Fibroblast of skin of left quadriceps (primary cell): ENCODE results near the gene SBF2.
"Not testable (repeated sequence)": the region's sequence is repeated elsewhere in the genome, so short reads cannot be mapped to it uniquely, and the experiment has no call there.

Experiments used
- DNase-seq, 2 experiments: peaks; one replicate each; pipeline ENCODE4 v3.0.0-alpha.2; 2013; ENCODE audit warnings: low read depth in 2 of 2

The SBF2 gene

DNA sequence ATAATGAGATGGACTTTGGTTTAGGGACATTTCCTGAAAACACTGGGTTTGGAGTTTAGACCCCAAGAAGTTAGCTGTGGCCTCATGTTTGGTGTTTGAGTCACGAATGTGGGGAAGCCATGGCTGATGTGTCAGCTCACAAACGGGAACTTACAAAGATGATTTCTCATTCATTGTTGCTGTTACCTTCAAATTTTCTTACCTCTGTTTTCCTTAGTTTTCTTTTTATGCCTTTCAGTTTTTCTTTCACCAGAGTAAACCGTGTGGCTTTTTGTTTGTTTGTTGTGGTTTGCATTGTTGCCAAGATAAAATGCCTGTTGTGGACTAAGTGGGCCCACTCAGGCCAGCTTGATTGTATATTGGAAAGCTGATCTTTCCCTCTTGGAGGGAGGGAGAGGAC is 541.0 kb downstream of the SBF2 start:
- DNase-seq, result no peak

GRCh38 chr11:9752091-9752490 is 541.9 kb downstream of the SBF2 start:
- no peak for DNase-seq

DNA sequence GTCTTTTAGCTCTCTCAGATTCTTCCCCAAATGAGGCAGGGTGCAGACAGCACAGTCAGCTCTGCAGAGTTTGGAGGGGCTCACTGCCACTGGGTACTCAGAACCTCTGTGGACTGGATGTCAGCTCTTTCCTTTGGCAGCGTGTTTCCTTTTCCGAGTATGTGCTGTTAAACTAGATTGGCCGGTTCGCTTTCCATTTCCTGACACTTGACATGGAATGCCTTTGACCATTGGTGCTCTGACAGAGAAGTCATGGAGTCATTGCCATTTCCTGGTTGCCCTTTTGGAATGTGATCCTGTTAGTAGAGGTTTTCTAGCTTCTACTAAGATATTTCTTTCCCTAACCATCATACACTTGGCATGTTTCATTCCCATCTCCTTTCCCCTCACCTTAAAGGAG is 543.5 kb downstream of the SBF2 start:
- DNase-seq, result no peak

GRCh38 chr11:9748361-9748970 is 545.6 kb downstream of the SBF2 start:
- DNase-seq, result peak; percentile 45 to 59

DNA sequence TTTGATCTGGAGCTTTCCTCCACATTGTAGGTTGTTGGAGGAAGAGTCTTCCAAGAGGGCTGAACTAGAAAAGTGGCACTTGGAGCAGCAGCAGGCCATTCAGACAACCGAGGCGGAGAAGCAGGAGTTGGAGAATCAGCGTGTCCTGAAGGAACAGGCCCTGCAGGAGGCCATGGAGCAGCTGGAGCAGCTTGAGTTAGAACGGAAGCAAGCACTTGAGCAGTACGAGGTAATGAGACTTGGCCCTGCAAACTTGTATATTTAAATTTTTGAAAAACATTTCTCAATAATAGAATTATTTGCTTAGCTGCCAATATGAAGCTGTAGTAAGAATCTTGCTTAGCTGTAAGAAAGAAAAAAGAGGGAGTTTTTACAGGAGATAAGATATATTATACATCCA is 546.2 kb downstream of the SBF2 start:
- DNase-seq, result no peak

GRCh38 chr11:9747229-9747628 is 546.8 kb downstream of the SBF2 start:
- no peak for DNase-seq

GRCh38 chr11:9745411-9746211 is 548.4 kb downstream of the SBF2 start:
- DNase-seq, result no peak

GRCh38 chr11:9743512-9743911 is 550.5 kb downstream of the SBF2 start:
- DNase-seq, result not testable (repeated sequence)

- DNase-seq, result no peak
Observed at GRCh38 chr11:9741260-9741659, 552.8 kb downstream of the SBF2 start.

DNA sequence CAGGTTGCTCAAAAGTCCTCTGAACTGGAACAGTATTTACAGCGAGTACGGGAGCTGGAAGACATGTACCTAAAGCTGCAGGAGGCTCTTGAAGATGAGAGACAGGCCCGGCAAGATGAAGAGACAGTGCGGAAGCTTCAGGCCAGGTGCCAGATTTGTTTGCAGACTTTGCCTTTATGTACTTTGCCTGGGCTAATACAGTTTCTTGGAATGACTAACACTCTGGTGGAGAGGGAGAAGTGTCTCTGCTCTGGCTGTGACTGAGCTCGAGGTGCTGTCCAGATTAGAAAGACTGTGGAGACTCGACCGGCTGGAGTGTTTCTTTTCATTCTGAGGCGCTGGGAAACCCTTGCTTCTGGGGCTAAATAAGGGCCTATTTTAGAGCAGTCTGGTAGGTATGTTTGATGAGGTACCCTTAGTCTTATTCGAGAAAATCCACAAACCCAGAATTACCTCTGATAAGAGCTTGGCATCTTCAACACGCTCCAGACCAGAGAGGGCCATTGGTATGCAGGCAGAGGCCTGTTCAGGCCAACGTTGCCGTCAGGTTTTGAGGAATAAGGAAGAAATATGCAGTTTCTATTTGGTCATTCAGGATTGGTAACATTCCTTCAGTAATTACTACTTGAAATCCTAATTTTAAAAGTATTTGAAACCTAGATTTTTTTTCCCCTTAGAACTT is 553.7 kb downstream of the SBF2 start:
- DNase-seq, result no peak

- DNase-seq, result no peak
Observed at GRCh38 chr11:9739123-9739900, 554.7 kb downstream of the SBF2 start.

DNA sequence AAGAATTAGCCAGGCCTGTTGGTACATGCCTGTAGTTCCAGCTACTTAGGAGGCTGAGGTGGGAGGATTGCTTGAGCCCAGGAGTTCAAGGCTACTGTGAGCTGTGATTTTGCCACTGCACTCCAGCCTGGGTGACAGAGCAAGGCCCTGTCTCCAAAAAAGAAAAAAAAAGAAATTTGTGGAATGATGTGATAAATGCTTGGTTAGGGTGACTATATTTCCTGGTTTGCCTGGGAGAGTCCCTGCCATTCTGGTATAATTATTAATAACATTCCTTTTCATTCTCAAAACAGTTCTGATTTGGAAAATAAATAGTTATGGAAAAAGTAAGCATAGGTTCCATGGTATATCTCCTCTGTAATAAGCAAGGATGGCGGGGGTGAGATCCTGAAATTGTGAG is 555.3 kb downstream of the SBF2 start:
- DNase-seq, result no peak

- no peak for DNase-seq
Observed at GRCh38 chr11:9738116-9738515, 555.9 kb downstream of the SBF2 start.

DNA sequence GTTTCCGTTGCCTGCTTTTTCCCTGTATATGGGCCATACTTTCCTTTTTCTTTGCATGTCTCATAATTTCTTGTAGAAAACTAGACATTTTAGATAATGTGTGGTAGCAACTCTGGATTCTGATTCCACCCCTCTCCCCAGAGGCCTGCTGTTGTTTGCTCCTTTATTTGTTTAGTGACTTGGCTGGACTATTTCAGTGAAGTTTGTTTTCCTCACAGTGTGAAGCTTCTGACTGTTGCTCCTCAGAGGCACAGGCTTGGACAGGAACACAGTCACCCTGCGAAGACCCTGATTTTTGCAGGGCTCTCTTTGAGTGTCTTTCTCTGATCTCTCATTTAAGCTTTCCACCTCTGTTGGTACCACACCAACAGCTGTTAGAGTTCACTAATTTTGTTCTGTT is 557.7 kb downstream of the SBF2 start:
- no peak for DNase-seq

- DNase-seq, result no peak
Observed at GRCh38 chr11:9735919-9736318, 558.1 kb downstream of the SBF2 start.

DNA sequence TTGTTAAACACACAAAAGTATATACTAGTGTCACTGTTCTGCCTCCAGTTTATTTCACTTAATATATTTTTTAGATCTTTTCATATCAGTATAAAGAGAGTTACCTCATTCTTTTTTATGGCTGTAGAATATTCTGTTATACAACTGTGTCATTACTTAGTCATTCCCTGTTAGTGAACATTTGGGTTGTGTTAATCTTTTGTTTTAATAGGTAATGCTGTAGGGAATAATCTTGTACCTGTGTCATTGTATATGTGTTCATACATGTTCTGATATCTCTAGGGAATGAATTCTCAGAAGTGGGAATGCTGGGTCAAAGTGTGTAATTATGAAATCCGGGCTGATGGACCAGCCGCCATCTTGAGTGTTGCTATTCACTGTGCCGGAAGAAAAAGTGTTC is 558.8 kb downstream of the SBF2 start:
- DNase-seq, result no peak

DNA sequence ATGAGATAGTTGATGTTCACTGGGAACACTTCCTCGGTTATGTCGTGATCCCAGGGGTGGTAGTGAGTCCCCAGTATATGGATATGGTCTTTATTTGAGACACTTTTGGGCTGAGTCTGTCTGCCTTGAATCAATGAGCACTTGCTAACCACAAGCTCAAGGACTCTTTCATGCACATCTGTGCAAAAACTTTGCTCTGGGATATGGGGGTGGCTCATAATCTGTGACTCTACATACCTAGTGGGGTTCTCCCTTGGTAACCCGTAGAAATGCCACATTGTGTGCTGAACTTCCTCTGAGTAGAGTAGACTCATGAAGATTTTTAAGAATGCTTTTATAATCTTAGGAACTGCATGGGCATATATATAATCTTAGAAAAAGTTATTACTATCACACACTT is 560.8 kb downstream of the SBF2 start:
- DNase-seq, result no peak

DNA sequence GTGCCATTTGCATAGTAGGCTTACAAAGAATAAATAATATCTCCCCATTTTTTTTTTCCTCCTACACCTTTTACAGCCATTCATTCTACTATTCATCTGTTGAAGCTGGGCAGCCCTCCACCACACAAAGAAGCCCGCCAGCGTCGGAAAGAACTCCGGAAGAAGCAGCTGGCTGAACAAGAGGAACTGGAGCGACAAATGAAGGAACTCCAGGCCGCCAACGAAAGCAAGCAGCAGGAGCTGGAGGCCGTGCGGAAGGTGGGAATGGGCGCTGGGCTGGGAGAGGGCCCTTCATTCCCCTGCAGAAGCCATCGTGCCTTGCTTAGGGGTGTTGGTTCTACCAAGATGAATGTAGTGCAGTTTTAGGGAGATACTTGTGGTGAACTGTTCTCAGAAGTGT is 561.6 kb downstream of the SBF2 start:
- no peak for DNase-seq

- no peak for DNase-seq
Observed at GRCh38 chr11:9731256-9731655, 562.8 kb downstream of the SBF2 start.
